NCI-H187 (cell line): Measurements from ENCODE around the gene RTEL1.
"Not testable (repeated sequence)": the region's sequence is repeated elsewhere in the genome, so short reads cannot be mapped to it uniquely, and the experiment has no call there.

Experiments
- DNase-seq, 2 experiments: peaks; one replicate each; lab custom pipeline; 2025; lab: John Stamatoyannopoulos, UW

The RTEL1 gene

DNA sequence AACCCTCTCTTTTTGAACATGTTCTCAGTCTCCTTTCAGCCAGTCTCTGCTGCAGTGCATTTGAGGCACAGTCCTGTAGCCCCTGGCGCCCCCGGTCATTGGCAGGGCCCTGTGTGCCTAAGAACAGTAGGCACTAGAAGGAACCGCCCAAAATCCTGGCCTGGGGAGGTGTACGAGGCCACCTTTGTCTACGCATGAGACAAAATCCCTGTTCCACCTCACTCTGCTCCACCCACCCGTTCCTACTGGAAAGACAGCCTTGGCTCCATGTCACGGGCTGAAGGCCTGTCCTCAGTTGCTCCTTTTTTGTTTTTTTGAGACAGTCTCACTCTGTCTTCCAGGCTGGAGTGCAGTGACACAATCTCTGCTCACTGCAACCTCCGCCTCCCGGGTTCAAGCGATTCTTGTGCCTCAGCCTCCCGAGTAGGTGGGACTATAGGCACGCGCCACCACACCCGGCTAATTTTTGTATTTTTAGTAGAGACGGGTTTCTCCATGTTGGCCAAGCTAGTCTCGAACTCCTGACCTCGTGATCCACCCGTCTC lies 72.1 kb downstream of the RTEL1 start:
- DNase-seq: not testable (repeated sequence)

DNA sequence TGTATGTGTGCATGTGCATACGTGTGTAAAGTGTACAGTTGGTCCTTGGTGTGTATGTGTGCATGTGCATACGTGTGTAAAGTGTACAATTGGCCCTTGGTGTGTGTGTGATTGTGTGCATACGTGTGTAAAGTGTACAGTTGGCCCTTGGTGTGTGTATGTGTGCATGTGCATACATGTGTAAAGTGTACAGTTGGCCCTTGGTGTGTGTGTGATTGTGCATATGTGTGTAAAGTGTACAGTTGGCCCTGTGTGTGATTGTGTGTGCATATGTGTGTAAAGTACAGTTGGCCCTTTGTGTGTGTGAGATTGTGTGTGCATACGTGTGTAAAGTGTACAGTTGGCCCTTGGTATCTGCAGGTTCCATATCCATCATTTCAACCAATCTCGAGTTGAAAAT lies 73.3 kb downstream of the RTEL1 start:
- no peak for DNase-seq

DNA sequence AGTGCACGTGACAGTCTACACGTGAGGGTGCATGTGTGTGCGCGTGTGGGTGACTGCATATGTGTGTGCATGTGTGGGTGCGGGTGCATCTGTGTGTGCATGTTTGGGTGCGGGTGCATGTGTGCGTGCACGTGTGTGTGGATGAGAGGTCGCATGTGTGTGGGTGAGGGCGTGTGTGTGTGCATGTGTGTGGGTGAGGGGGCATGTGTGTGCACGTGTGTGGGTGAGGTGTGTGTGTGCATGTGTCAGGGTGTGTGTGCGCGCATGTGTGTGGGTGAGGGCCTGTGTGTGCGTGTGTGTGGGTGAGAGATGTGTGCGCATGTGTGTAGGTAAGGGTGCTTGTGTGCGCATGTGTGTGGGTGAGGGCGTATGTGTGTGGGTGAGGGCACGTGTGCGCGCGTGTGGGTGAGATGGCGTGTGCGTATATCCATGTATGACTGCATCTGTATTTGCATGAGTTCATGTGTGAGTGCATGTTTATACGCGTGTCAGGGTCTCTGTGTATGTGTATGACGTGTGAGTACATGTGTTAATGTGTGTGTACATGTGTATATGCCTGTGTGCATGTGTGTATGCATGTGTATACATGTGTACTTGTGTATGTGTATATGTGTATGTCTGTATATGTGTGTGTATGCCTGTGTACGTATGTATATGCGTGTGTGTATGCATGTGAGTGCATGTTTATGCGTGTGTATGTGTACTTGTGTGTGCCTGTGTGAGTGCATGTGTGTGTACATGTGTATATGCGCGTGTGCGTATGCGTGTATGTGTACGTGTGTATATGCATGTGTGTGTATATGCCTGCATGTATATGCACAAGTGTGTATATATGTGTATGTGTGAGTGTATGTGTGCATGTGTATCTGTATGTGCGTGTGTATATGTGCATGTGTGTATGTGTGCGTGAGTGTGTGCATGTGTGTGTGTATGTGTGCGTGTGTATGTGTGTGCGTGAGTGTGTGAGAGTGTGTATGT lies 74.3 kb downstream of the RTEL1 start:
- DNase-seq: no peak

DNA sequence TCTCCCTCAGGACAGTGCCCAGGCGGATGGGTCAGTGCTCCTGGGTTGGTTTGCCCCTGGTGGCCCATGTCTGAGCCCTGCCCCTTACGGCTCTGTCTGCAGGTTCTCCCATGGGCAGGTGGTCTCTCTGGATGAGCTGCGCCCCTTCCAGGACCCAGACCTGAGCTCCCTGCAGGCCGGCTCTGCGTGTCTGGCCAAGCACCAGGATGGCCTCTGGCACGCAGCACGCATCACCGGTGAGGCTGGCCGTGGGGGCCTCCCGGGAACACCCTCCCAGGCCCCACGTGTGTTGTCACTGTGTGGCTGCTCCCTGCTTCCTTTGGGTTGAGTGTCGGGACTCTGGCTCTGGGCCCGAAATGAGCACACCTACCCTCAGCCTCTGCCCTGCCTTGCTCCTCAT lies 75.0 kb downstream of the RTEL1 start:
- no peak for DNase-seq

DNA sequence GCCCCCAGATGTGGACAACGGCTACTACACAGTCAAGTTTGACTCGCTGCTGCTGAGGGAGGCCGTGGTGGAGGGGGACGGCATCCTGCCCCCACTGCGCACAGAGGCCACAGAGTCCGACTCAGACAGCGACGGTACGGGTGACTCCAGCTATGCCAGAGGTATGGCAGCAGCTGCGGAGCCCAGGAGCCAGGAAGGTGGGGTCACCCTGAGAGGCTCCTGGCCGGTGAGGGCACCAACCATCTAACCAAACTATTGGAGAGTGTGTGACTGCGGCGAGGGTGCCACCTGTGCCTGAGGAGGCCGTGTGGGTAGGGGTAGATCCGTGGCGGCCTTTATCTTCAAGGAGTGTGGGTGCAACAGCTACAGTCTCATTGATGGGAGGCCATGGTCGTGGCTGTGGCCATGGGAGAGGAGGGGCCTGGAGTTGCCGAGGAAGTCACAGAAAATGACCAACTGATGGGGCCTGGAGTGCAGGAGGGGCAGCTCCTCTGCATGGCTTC lies 75.5 kb downstream of the RTEL1 start:
- no peak for DNase-seq

DNA sequence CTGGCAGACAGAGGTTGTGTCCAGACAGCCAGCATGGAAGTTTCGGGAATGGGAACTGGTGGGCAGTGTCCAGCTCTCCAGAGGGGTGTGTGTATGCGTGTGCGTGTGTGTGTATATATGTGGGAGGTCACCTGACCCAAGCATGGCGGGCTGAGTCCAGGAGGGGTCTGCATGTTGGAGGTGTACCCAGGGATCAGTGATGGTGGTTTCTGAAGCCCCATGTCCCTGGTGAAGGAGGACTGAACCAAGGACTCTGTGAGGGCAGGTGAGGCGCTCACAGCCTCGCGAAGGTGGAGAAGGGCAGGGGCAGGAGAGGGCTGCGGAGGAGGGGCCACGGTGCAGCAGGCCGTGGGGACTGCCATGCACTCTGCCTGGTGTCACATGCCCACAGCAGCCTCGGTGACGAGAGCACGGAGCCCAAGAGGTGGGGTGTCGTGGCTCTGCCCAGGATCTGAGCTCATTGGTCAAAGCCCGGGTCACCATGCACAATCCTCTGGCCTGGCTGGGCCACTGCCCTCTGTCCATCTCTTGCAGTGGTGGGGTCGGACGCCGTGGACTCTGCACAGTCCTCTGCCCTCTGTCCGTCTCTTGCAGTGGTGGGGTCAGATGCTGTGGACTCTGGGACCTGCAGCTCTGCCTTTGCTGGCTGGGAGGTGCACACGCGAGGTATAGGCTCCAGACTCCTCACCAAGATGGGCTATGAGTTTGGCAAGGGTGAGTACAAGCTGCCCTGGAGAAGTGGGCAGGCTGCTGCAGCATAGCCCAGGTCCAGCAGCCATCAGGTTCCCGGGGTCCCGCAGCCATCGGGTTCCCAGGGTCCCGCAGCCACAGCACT lies 76.2 kb downstream of the RTEL1 start:
- DNase-seq: no peak

DNA sequence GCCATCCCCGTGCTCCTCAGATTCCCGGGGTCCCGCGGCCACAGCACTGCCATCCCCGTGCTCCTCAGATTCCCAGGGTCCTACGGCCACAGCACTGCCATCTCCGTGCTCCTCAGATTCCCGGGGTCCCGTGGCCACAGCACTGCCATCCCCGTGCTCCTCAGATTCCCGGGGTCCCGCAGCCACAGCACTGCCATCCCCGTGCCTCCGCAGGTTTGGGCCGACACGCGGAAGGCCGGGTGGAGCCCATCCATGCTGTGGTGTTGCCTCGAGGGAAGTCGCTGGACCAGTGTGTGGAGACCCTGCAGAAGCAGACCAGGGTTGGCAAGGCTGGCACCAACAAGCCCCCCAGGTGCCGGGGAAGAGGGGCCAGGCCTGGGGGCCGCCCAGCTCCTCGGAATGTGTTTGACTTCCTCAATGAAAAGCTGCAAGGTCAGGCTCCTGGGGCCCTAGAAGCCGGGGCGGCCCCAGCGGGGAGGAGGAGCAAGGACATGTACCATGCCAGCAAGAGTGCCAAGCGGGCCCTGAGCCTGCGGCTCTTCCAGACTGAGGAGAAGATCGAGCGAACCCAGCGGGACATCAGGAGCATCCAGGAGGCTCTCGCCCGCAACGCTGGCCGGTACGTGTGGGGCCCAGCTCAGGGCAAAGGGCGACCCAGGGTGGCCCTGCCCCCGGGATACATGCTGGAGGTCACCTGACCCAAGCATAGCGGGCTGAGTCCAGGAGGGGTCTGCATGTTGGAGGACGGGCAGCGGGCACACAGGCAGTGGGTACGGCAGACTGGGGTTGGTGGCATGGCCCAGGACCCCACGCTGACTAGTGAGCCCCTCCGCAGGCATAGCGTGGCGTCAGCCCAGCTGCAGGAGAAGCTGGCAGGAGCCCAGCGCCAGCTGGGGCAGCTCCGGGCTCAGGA lies 77.1 kb downstream of the RTEL1 start:
- DNase-seq: no peak

DNA sequence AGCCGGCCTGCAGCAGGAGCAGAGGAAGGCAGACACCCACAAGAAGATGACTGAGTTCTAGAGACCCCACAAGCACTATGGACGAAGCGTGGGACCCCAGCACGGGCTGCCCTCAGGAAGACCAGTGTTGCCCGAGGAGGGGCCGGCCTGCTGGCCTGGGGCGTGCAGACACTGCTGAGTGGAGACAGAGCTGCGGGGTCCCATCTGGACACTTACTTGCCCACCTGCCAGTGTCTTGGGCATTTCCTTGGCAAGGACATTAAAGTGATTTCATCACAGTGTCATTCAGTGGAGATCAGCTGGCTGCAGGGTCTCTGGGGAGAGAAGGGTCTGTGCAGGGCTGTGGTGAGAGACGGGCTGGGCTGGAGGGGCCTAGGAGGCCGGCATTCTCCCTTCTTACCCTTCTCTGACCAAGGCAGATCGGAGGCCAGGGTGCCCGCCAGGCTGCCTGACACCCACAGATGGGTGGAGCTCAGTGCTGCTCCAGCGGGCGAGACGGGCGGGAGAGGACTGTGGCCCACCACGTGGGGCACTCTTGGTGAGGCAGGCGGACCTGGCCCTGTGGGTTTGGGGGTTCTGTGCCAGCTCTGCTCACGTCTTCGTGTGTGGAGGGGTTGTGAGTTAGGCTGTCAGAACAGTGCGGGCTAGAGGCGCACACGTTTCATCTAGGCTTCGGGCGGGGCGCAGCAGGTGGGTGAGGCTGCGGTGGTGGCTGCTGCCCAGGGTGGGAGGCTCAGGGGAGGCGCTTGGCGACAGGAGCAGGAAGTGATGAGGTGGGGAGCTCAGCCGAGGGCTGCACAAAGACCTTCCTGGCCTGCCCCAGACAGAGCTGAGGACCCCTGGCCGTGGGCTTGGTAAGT lies 78.0 kb downstream of the RTEL1 start, which contains the start of gene LIME1:
LIME1 (plus strand) TSS at position 806 of the 860 bp plus-strand sequence. CDS start 886 bp downstream, outside the sequence.
- DNase-seq: no peak

DNA sequence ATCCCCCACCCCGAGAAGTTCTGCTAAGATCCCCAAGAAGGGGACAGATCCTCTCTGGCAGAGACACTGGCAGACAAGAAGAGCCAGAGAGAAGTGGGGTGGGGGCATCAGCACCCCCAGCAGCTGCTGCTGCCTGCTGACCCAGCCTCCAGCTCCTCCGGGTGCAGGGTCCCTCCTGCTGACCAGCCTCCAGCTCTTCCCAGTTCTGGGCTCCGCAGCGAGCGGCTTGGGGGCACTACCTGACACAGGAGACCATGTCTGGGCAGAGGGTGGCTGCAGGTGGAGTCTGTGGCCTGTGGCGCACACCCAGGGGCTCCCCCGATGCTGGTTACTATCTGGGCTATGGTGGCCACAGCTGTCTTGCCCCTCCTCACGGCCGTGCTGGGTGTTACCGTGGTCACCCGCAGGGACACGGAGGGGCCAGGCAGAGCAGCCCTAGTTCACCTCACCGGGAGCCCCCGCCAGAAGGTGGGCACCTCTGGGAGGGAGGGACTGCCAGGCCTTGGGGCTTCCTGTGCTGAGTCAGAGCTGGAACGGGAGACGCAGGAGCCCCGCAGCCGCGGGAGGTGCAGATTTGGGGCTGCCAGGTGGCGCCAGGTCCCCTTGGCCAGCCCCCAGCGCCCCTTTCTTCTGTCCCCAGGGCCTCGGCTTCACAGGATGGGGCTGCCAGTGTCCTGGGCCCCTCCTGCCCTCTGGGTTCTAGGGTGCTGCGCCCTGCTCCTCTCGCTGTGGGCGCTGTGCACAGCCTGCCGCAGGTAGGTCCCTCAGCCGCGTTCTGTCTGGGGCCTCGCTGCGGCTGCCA lies 79.0 kb downstream of the RTEL1 start:
- no peak for DNase-seq

DNA sequence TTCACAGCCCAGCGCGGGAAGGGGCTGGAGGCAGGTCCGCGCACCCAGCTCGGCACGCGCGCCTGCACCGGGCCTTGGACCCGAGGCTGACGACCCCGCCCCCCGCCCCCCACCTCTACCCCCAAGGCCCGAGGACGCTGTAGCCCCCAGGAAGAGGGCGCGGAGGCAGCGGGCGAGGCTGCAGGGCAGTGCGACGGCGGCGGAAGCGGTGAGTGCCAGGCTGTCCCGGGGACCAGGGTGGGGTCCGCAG lies 79.5 kb downstream of the RTEL1 start:
- no peak for DNase-seq

DNA sequence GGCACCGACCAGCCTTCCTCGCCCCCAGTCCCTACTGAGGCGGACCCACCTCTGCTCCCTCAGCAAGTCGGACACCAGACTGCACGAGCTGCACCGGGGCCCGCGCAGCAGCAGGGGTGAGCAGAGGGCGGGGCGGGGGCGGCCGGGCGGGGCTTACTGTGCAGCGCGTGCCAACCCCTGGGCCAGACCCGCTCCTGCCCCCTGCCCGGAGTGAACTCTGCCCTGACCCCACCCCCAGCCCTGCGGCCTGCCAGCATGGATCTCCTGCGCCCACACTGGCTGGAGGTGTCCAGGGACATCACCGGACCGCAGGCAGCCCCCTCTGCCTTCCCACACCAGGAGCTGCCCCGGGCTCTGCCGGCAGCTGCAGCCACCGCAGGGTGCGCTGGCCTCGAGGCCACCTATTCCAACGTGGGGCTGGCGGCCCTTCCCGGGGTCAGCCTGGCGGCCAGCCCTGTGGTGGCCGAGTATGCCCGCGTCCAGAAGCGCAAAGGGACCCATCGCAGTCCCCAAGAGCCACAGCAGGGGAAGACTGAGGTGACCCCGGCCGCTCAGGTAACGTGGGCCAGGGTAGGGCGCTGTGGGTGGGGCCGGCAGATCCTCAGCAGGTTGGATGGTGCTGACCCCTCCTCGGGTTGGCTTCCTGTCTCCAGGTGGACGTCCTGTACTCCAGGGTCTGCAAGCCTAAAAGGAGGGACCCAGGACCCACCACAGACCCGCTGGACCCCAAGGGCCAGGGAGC lies 80.0 kb downstream of the RTEL1 start:
- no peak for DNase-seq

DNA sequence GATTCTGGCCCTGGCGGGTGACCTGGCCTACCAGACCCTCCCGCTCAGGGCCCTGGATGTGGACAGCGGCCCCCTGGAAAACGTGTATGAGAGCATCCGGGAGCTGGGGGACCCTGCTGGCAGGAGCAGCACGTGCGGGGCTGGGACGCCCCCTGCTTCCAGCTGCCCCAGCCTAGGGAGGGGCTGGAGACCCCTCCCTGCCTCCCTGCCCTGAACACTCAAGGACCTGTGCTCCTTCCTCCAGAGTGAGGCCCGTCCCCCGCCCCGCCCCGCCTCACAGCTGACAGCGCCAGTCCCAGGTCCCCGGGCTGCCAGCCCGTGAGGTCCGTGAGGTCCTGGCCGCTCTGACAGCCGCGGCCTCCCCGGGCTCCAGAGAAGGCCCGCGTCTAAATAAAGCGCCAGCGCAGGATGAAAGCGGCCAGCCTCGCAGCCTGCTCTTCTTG lies 80.6 kb downstream of the RTEL1 start:
- no peak for DNase-seq

DNA sequence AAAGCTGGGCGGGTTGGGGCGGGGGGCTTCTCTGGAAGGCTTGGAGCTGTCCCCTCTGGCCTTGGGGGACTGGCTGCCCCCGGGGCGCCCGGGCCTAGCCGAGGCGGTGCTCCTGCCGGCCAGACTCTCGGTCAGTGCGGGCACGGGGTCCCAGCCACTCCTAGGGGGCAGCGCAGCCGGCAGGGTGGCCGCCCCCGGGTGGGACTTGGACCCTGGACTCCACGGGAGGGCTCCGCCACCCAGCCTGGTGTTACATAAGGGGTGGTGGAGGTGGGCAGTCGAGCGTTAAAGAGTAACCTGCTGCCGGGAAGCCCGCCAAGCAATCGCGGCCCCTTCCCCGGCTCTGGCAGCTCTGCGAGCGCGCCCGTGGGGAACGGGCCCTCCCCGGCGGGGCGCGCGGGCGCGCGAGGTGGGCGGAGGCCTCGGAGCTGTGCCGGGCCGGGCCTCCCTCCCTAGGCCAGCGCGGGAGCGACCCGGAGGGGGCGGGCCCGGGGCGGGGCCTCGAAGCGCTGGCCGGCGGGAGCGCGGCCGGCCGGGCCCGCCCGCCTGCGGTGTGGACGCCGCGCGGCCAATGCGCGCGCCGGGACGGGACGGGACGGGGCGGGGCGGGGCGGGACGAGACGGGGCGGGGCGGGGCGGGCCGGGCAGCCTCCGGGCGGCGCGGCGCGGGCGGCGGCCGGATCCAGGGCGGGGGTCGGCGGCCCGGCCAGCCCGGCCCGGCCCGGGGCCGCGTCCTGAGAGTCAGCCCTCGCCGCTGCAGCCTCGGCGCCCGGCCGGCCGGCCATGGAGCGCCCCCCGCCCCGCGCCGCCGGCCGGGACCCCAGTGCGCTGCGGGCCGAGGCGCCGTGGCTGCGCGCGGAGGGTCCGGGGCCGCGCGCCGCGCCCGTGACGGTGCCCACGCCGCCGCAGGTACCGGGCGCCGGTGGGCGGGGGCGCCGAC lies 81.3 kb downstream of the RTEL1 start, which contains the start of gene SLC2A4RG:
SLC2A4RG (plus strand) TSS at position 647 of the 940 bp plus-strand sequence; CDS start at position 784, 137 bp downstream.
- DNase-seq: peak; percentile 32 to 74

DNA sequence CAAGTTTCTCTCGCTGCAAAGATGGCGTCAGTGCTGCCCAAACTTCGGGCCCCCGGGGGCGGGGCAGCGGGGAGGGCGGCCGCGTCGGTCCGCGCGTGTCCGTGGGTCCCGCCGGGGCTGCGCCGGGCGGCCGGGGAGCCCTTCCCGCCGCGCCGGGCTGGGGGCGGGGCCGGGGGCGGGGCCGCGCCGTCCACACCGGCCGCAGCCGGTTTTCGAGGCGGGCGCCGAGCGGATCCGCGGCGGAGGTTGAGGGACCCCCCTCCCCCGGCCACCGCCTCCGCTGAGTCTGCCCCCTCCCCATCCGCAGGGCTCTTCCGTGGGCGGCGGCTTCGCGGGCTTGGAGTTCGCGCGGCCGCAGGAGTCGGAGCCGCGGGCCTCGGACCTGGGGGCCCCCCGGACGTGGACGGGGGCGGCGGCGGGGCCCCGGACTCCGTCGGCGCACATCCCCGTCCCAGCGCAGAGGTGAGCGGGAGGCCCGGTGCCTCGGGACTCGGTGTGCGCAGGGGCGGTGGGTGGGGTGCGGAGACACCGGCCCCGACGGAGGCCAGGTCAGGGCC lies 82.0 kb downstream of the RTEL1 start:
- DNase-seq: peak in 1 of 2 experiments; percentile 22

DNA sequence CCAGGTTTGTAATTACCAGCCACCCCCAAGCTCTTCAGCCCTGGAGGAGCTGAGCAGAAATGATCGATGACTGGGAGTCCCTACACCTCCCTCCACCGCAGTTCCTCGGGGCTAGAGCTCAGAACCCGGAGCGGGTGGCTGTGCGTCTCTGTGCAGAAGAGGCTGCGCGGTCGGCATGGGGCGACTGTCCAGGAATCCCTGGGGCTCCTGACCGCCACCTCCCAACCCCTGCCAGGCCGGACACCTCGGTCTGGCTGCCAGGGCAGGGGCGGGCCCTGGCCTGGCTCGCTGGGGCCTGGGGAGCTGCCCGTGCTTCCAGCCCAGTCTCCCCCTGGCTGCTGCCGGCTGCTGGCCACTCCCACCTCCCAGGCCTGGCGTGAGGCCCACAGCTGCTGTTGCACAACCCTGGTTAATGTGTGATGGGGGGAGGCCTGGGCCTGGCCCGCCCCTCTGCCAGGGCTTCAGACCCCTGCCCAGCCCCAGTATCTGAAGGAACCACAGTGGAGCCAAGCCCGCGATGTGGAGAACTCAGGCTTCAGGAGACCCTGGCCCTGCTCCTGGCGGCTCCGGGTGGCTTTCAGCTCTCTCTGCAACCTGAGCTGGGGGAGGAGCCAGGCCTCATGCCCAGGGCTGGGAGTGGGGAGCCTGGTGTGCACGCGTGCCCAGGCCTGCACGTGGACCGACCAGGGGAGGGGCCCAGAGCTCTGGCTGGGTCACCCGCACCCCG lies 82.7 kb downstream of the RTEL1 start:
- DNase-seq: peak; percentile 78

DNA sequence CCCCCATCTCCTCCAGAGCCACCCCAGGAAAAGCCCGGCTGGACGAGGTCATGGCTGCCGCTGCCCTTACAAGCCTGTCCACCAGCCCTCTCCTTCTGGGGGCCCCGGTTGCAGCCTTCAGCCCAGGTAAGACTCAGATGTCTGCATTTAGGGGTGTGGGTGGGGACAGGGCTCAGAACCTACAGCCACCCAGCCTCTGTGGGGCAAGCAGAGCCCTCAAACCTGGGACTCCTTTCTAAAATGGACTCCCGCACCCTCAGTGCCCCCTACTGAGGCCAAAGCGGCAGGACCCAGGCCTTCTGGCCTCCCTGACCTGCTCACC lies 83.2 kb downstream of the RTEL1 start:
- DNase-seq: no peak
